K562 (cell line): ENCODE data around the gene AIG1. TPM values are rescaled to one million over a fixed set of nuclear protein-coding genes. Genes with fewer than 3 reads are reported as not detected.

Experiments used
- ATAC-seq: fragments of 200-7000 bp; cut with Tn5 transposase; 3 replicates; pipeline ENCODE4 v1.9.1; 2020; ENCODE audit warnings: moderate library complexity
- BruUV-seq: library from RNA; stranded (reverse); fragments of 400-500 nt; replicated peaks from 2 replicates; lab custom pipeline; 2021; lab: Mats Ljungman, UMichigan
- CTCF ChIA-PET: fragments of 300-600 bp; formaldehyde crosslinking; extraction: SDS; loops from one replicate; lab custom pipeline; 2021; ENCODE audit warnings: low intra/inter-chr PET ratio; lab: Yijun Ruan, JAX
- POLR2A ChIA-PET: fragments of 300-600, 350-650 bp; sonication (Branson Sonifier 250); formaldehyde crosslinking; extraction: SDS; loops from one replicate; lab custom pipeline; 2021; ENCODE audit warnings: antibody characterized with exemption, inconsistent platforms; lab: Yijun Ruan, JAX
- DNase-seq, 4 experiments: peaks; one replicate each; pipeline versions ENCODE4 v3.0.0 to v3.0.0-alpha.2; 2011 to 2018; ENCODE audit warnings: low spot score in 3 of 4, mixed read lengths in 3 of 4; ENCODE audit errors: extremely low read depth in 1 of 4
- FAIRE-seq: peaks from 2 replicates; lab custom pipeline; 2011; peaks lifted over from hg19 to GRCh38; lab: Jason Lieb, UNC
- H2AFZ ChIP-seq: 2 replicates; pipeline ENCODE4 v1.6.0; 2011; ENCODE audit warnings: low read depth, low read length, control low read depth, inconsistent platforms
- H3K27ac ChIP-seq: fragments of 200-600 bp; 3 replicates; pipeline ENCODE4 v1.8.0; 2011; ENCODE audit warnings: low read depth, mild to moderate bottlenecking, control low read depth, inconsistent platforms, low read length, moderate library complexity, mixed read lengths; ENCODE audit errors: extremely low read depth
- H3K27me3 ChIP-seq, 2 experiments: fragments of 300-600 bp in 1 of 2; 2 replicates in 1 of 2; 3 replicates in 1 of 2; pipeline versions ENCODE4 v1.6.0 to v1.8.0; 2011; ENCODE audit warnings: inconsistent platforms in 2 of 2, low read length in 2 of 2, mild to moderate bottlenecking in 1 of 2, mixed read lengths in 1 of 2, moderate library complexity in 1 of 2; ENCODE audit not compliant: control insufficient read depth in 2 of 2, insufficient read depth in 2 of 2
- H3K36me3 ChIP-seq: fragments of 300-600 bp; 3 replicates; pipeline ENCODE4 v1.8.0; 2011; ENCODE audit warnings: mild to moderate bottlenecking, low read length, inconsistent platforms; ENCODE audit not compliant: control insufficient read depth, insufficient read depth
- H3K4me1 ChIP-seq, 2 experiments: fragments of 200-600 bp in 1 of 2; replicated peaks in 1 of 2; 2 replicates in 1 of 2; 3 replicates in 1 of 2; pipeline versions ENCODE4 v1.5.1 to v1.8.0; 2011; ENCODE audit warnings: inconsistent platforms in 2 of 2, low read length in 2 of 2, mild to moderate bottlenecking in 1 of 2, mixed read lengths in 1 of 2, moderate library complexity in 1 of 2; ENCODE audit not compliant: control insufficient read depth in 2 of 2, insufficient read depth in 2 of 2
- H3K4me2 ChIP-seq: 2 replicates; pipeline ENCODE4 v1.6.1; 2011; ENCODE audit warnings: low read length, control low read depth, inconsistent platforms, mixed read lengths; ENCODE audit not compliant: insufficient read depth
- H3K4me3 ChIP-seq: fragments of 200-600 bp; sonication (generic), shearing (Covaris generic); 2 replicates; pipeline ENCODE4 v1.5.1; 2016; ENCODE audit warnings: control low read depth, inconsistent platforms
- H3K79me2 ChIP-seq: fragments of 200-600 bp; 3 replicates; pipeline ENCODE4 v1.8.0; 2011; ENCODE audit warnings: low read length, inconsistent platforms; ENCODE audit not compliant: control insufficient read depth, insufficient read depth
- H3K9ac ChIP-seq, 2 experiments: 2 replicates each; pipeline versions ENCODE4 v1.6.0 to v1.6.1; 2011; ENCODE audit warnings: low read depth in 2 of 2, low read length in 2 of 2, control low read depth in 1 of 2, inconsistent platforms in 1 of 2, mild to moderate bottlenecking in 1 of 2, mixed read lengths in 1 of 2; ENCODE audit not compliant: insufficient read depth in 1 of 2
- H3K9me1 ChIP-seq: one replicate; pipeline ENCODE4 v1.6.0; 2011; ENCODE audit warnings: inconsistent platforms, mild to moderate bottlenecking, low read length, moderate library complexity; ENCODE audit not compliant: control insufficient read depth, insufficient read depth
- H3K9me3 ChIP-seq: replicated peaks from 2 replicates; pipeline ENCODE4 v1.5.1; 2011; ENCODE audit warnings: low read depth, low read length, inconsistent platforms; ENCODE audit not compliant: control insufficient read depth, insufficient read depth
- H4K20me1 ChIP-seq: replicated peaks from 2 replicates; pipeline ENCODE4 v1.6.1; 2011; ENCODE audit warnings: low read length, inconsistent platforms, mixed read lengths; ENCODE audit not compliant: control insufficient read depth, insufficient read depth
- DDX20 ChIP-seq: fragments of 450-650 bp; IDR thresholded peaks from 2 replicates; pipeline ENCODE4 v1.6.1; 2016; ENCODE audit warnings: missing genetic modification characterization, low read depth, mild to moderate bottlenecking, missing compliant biosample characterization, moderate library complexity
- RFX5 ChIP-seq: IDR thresholded peaks from 2 replicates; pipeline ENCODE4 v1.6.1; 2011; ENCODE audit warnings: low read depth, mild to moderate bottlenecking, improper control_type of control experiment, low read length
- ZNF197 ChIP-seq: fragments of 200-800 bp; sonication (Bioruptor generic); IDR thresholded peaks from 2 replicates; pipeline ENCODE4 v1.6.1; 2016; ENCODE audit warnings: low read depth, missing genetic modification characterization, missing compliant biosample characterization
- WGBS: fragments of 100-300 bp; shearing (Covaris generic); methylation state at CpG from one replicate; pipeline ENCODE4 v1.1.6; 2016; ENCODE audit warnings: low coverage, mixed read lengths; ENCODE audit not compliant: insufficient coverage; ENCODE audit errors: missing lambda C conversion rate; 5-methylcytosine and 5-hydroxymethylcytosine counted together
- in situ Hi-C: fragments of 300-500 bp; cut with MboI; formaldehyde crosslinking; loops from 4 replicates; pipeline ENCODE4 v1.15.0; 2018; ENCODE audit warnings: inconsistent platforms, mixed read lengths
- intact Hi-C: fragments of 100-400 bp; cut with micrococcal nuclease; formaldehyde crosslinking; loops from 2 replicates; pipeline ENCODE4 v1.14.2; 2022
- polyA plus RNA-seq, 8 experiments: library from polyadenylated mRNA; depleted of rRNA in 4 of 8; stranded (reverse) in 5 of 8; unstranded in 3 of 8; fragments of >200 nt; fragmentation: Nextera tagmentation in 2 of 8; fragmentation: Illumina TruSeq in 1 of 8; extraction: Ambion mirVana in 2 of 8; extraction: Trizol in 1 of 8; gene quantifications; 2 replicates each; pipeline versions ENCODE4 v1.2.1 to v1.2.3, GENCODE V29; 2011 to 2014; ENCODE audit warnings: inconsistent platforms in 1 of 8, missing spikeins in 1 of 8
- total RNA-seq, 7 experiments: library from RNA; depleted of rRNA in 6 of 7; stranded (reverse); fragments of >200 nt in 6 of 7; fragmentation: Illumina TruSeq in 2 of 7; extraction: Trizol in 2 of 7; gene quantifications; 2 replicates each; pipeline versions ENCODE4 v1.2.1 to v1.2.3, GENCODE V29; 2011 to 2021; ENCODE audit warnings: low replicate concordance in 1 of 7
- TF ChIP-seq, protein P1 (sequence below): IDR thresholded peaks from 2 replicates; pipeline ENCODE4 v1.6.1; 2012; ENCODE audit warnings: low read depth, low read length, improper control_type of control experiment, borderline replicate concordance

AIG1 gene
- total and polyA plus RNA-seq, 9 of the 15 experiments (the other 6 are each of a cell fraction or from before 2014, with no cell fraction given): 74.8 to 333 (median 127) TPM

DNA sequence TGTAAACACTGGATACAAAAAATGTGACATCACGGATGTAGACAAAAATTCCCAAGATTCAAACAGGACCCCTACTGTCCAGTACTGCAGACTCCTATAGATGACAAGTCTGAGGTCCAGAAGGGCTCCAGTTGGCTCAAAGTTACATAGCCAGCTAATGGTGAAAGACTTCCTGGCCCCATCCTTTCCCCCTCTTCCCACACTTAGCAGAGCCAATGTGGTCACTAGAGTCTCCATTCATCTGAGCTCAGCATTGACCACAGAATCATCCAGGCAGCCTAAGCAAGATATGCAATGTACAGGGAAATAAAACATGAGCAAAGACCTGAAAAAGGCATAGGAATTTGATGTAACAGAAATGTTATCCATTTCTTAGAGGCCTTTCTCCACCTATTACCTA, 209.3 kb downstream of the AIG1 start:
- Histone ChIP-seq H3K9me3 (no peaks in the 10 kb centered on the region), H3K9ac (no peak overlapping the region), H3K4me2 (no peak overlapping the region), H3K27me3 (no peaks in the 10 kb centered on the region)
- WGBS: 55% methylated on average over 1 of the region's 1 CpG
- ATAC-seq: no peak
- BruUV-seq: no TSS peak
- no peak for FAIRE-seq
- intact Hi-C loops: loop anchor here (10.0 kb wide), 1 partner anchor 345 kb away; no protein-coding TSS in a partner anchor
- DNase-seq: no peak
- TF ChIP-seq, protein P1, sequence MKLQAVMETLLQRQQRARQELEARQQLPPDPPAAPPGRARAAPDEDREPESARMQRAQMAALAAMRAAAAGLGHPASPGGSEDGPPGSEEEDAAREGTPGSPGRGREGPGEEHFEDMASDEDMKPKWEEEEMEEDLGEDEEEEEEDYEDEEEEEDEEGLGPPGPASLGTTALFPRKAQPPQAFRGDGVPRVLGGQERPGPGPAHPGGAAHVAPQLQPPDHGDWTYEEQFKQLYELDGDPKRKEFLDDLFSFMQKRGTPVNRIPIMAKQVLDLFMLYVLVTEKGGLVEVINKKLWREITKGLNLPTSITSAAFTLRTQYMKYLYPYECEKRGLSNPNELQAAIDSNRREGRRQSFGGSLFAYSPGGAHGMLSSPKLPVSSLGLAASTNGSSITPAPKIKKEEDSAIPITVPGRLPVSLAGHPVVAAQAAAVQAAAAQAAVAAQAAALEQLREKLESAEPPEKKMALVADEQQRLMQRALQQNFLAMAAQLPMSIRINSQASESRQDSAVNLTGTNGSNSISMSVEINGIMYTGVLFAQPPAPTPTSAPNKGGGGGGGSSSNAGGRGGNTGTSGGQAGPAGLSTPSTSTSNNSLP: no peak
- TF ChIP-seq DDX20 (no peak), RFX5 (no peak), ZNF197 (CRISPR knock-in tag) (no peak)
- TF ChIP-seq, all 486 proteins: peak for 0
- in situ Hi-C loops: no loop called here
- Histone ChIP-seq H4K20me1 (no peaks in the 10 kb centered on the region), H3K27ac (no peak overlapping the region), H3K79me2 (no peaks in the 10 kb centered on the region), H3K36me3 (no peaks in the 10 kb centered on the region), H2AFZ (no peak overlapping the region), H3K4me3 (no peak overlapping the region), H3K9me1 (no peaks in the 10 kb centered on the region), H3K4me1 (no peaks in the 10 kb centered on the region)
- ChIA-PET CTCF (no interaction called here), POLR2A (no interaction called here)
